Subcutaneous abdominal adipose tissue (tissue), 5 donors: ENCODE data around the gene MYRIP.

Experiments used
- H3K27ac ChIP-seq: one replicate; pipeline ENCODE4 v1.7.0; 2013; ENCODE audit warnings: low read depth, mild to moderate bottlenecking, inconsistent platforms, low read length, moderate library complexity
- H3K27me3 ChIP-seq, 5 donors: one replicate each; pipeline ENCODE4 v1.7.0; 2013; ENCODE audit warnings: low read length in 5 of 5, inconsistent platforms in 1 of 5; ENCODE audit not compliant: control insufficient read depth in 5 of 5, insufficient read depth in 4 of 5
- H3K36me3 ChIP-seq, 5 donors: one replicate each; pipeline ENCODE4 v1.7.0; 2013; ENCODE audit warnings: low read length in 5 of 5; ENCODE audit not compliant: control insufficient read depth in 5 of 5, insufficient read depth in 5 of 5
- H3K4me1 ChIP-seq, 5 donors: one replicate each; pipeline ENCODE4 v1.7.0; 2013; ENCODE audit warnings: low read length in 5 of 5, mild to moderate bottlenecking in 3 of 5, moderate library complexity in 1 of 5; ENCODE audit not compliant: control insufficient read depth in 5 of 5, insufficient read depth in 5 of 5
- H3K4me3 ChIP-seq, 5 donors: one replicate each; pipeline ENCODE4 v1.7.0; 2013; ENCODE audit warnings: low read length in 5 of 5, low read depth in 1 of 5
- H3K9ac ChIP-seq, 5 donors: one replicate each; pipeline ENCODE4 v1.7.0; 2013; ENCODE audit warnings: low read length in 5 of 5, mild to moderate bottlenecking in 4 of 5, moderate library complexity in 3 of 5
- H3K9me3 ChIP-seq, 5 donors: one replicate each; pipeline ENCODE4 v1.7.0; 2013; ENCODE audit warnings: low read length in 5 of 5; ENCODE audit not compliant: control insufficient read depth in 5 of 5
- donor health status: healthy.
- donor health status: healthy.
- donor health status: healthy.
- donor health status: healthy.
- donor health status: healthy.

Gene MYRIP

DNA sequence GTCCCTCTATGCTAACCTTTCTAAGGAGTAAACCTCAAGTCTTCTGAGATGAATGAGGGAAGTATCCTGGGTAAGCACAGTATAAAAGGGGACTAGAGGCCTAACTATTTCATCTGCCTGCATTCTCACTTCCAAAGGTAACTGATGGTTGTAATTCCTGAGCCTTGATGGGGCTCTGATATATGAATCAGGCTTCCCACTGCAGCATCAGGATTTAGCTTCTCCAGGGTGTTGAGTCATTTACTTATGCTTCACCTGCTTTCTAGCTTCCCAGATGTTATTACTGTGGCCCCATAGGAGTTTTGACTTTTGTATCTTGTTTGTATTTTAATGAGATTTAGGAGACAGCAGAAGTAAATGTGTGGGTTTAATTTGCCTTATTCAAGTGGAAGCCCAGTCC lies 292.8 kb downstream of the MYRIP start:
- Histone ChIP-seq H3K36me3 (no peaks in the 10 kb centered on the region), H3K9ac (no peak overlapping the region), H3K9me3 (peaks cover 6 to 10% (median 7%) of the 10 kb centered on the region in 5 donors), H3K4me3 (no peak overlapping the region), H3K27ac (no peak overlapping the region), H3K27me3 (no peaks in the 10 kb centered on the region), H3K4me1 (no peaks in the 10 kb centered on the region)

DNA sequence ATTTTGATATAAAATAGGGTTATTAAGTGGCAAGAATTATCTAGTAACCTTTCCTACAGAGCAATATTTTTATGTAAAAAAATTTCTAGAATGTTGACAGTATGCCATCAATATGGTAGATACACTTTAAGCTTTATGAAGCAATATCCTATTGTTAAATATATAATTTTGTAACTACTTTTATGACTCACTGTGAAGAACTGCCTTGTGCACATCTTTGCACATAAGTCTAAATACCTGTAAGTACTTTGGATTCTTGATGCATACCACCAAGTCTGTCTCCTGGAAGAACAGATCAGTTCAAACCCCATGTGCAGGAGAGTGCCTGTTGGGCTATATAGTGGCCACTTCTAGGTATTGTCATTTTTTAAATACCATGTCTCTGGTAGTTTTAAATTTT lies 294.4 kb downstream of the MYRIP start:
- H3K36me3 ChIP-seq, result no peaks in the 10 kb centered on the region
- no peaks in the 10 kb centered on the region for H3K27me3 ChIP-seq
- H3K4me3 ChIP-seq, result no peak overlapping the region
- H3K9me3 ChIP-seq, result peaks cover 6 to 10% (median 7%) of the 10 kb centered on the region in 5 donors
- H3K9ac ChIP-seq, result no peak overlapping the region
- H3K27ac ChIP-seq, result no peak overlapping the region
- no peaks in the 10 kb centered on the region for H3K4me1 ChIP-seq

DNA sequence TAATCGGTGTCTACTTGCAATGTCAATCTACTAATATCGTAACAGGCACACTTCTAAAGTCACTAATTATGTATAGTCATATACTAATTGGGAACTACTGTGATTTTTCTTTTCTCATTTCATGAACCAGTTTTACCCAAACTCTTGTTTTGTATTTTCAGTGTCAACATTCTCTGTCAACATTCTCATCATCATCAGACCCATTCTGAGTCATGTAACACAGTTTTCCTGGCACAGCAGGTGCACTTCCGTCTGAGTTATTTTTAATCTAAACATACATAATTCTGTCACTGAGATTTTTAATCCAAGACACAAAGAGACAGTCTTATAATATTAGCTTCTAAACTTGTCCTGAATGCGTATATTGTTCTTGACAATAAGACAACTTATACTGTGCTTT lies 295.0 kb downstream of the MYRIP start:
- no peaks in the 10 kb centered on the region for H3K27me3 ChIP-seq
- no peaks in the 10 kb centered on the region for H3K4me1 ChIP-seq
- no peak overlapping the region for H3K4me3 ChIP-seq
- no peaks in the 10 kb centered on the region for H3K36me3 ChIP-seq
- no peak overlapping the region for H3K9ac ChIP-seq
- no peak overlapping the region for H3K27ac ChIP-seq
- peaks cover 6 to 10% (median 7%) of the 10 kb centered on the region in 5 donors for H3K9me3 ChIP-seq

DNA sequence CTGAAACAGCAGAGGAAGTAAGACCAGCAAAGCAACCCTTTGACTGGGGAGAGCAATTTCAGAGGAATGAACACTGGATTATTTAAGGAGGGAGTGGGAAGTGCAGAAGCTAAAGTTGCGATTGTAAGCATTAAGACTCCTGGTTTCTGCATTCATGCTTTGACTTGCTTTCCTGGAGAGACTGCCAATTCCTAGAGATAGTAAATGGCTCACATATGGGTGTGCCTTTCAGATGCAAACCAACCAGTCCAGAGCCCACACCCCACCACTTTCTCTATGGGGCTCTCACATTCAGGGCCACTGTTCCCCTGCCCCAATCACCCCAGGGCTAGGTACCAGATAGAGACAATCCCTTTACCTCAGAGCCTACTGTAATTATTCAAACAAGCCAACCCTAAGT lies 299.2 kb downstream of the MYRIP start:
- Histone ChIP-seq H3K9me3 (no peaks in the 10 kb centered on the region), H3K4me3 (no peak overlapping the region), H3K4me1 (no peaks in the 10 kb centered on the region), H3K36me3 (no peaks in the 10 kb centered on the region), H3K27me3 (no peaks in the 10 kb centered on the region), H3K27ac (no peak overlapping the region), H3K9ac (no peak overlapping the region)

DNA sequence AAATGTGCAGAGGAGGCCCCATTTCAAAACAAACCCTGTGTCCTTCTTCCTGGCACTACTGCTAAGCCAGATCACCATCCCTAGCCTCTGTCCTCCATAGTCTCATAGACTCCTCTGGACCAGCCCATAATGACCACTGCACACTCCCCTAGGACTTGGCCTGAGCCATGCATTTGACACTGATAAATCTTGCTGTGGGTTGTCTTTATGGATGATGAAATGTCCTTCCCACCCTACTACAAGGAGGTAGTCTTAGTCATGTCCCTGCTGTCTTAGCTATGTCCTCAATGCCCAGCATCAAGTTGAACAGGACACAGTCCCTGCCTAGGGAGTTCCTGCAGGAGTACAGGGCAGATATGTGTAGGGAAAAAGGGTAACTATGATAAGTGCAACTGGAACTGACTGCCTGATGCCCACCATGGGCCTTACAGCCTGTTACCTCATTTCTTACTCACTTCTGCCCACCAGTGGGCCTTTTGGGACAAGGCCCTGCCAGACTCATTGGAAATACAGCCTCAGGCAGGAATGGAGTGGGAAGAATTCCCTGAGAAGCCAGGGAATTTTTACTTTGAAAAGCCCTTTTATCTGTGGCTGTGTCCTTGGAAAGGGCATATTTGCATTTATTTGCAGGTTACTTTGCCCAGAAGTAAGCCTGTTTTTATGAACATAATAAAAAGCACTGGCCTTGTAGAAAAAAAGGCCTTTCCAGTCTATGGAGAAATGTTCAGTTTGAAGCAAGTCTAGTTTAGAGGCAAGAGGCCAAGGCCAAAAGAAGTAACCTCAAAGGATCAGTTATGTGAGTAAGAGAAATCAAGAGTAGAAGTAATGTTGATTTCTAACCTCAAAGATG lies 300.5 kb downstream of the MYRIP start:
- Histone ChIP-seq H3K4me1 (peaks cover 0 to 4% (median 0%) of the 10 kb centered on the region in 5 donors), H3K36me3 (no peaks in the 10 kb centered on the region), H3K9me3 (no peaks in the 10 kb centered on the region), H3K27ac (no peak overlapping the region), H3K27me3 (no peaks in the 10 kb centered on the region), H3K9ac (no peak overlapping the region), H3K4me3 (no peak overlapping the region)

DNA sequence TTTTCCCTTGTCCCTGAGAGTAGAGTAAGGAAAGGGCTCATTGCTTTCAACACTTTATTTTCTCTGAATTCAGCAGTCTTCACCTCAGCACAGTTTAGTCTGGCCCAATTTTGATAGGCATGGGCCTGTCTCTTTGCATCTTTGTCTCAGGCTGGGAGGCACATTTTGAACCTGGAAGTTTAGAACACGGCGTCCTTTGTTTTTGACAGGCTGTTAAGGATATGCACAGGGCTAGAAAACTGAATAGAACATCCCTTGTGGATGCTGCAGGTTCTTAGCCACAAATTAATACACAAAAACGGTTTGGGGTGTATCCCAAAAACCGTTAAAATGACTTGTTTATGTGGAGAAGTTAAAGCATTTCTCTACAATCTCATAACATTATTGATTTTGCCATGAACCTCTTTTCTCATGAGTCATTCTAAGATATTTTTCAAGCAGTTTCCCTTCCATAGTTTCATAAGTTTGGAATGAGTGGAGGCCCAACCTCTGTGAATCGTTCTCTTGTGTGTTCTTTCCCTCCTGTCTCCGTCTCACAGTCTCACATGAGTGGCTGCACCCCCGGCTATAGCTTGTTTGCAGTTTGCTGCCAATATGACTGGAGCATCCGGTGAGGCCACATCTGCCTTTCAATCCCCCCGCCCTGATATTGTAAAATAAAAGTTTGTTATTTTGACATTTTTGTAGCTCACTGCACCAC lies 307.2 kb downstream of the MYRIP start:
- H3K27ac ChIP-seq, result no peak overlapping the region
- no peaks in the 10 kb centered on the region for H3K36me3 ChIP-seq
- no peaks in the 10 kb centered on the region for H3K9me3 ChIP-seq
- H3K4me3 ChIP-seq, result no peak overlapping the region
- peaks cover 0 to 4% (median 0%) of the 10 kb centered on the region in 5 donors for H3K4me1 ChIP-seq
- no peaks in the 10 kb centered on the region for H3K27me3 ChIP-seq
- H3K9ac ChIP-seq, result no peak overlapping the region

DNA sequence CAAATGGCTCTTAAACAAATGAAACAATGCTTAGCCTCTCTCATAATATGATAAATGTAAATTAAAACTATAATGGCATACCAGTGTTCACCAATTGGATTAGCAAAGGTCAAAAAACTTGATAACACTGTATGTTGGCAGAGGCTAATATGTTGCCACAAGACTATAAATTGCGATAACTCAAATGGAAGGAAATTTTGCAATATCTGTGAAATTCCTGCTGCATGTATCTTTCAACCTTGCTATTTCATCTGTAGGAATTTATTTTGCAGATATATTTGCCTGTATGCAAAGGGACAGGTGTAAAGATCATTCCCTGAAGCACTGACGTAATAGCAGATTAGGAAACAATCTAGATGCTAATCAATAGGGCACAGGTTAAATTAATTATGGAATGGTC lies 308.7 kb downstream of the MYRIP start:
- no peak overlapping the region for H3K4me3 ChIP-seq
- no peak overlapping the region for H3K9ac ChIP-seq
- no peaks in the 10 kb centered on the region for H3K27me3 ChIP-seq
- H3K27ac ChIP-seq, result no peak overlapping the region
- H3K9me3 ChIP-seq, result no peaks in the 10 kb centered on the region
- H3K4me1 ChIP-seq, result peaks cover 0 to 4% (median 0%) of the 10 kb centered on the region in 5 donors
- H3K36me3 ChIP-seq, result no peaks in the 10 kb centered on the region

DNA sequence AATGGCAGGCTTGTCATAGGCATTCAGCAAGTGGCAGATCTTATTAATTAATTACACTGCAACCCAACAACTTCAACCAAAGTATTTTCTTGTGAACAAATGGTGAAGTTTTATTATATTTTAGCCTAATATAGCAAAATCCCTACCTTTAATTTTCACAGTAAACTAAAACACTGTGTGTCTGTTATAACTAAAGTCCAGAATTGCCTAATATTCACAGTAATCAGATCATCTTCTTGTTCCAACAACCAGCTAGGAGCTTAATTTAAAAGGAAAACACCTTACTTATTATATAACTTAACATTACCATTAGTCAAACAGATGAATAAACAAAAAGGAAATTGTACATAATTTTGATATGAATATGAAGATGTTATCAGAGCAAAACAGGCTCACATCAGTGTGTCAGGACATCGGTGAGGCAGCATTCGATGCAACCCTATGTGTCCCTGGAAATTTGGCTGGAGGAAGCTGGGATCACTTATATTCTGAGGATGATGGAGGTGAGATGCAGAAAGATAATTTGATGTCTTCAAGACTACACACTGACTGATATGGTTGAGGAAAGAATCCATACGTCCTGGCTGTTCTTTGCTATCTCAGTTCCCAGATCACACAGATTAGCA lies 310.8 kb downstream of the MYRIP start:
- Histone ChIP-seq H3K4me1 (no peaks in the 10 kb centered on the region), H3K36me3 (no peaks in the 10 kb centered on the region), H3K9ac (no peak overlapping the region), H3K4me3 (no peak overlapping the region), H3K27me3 (no peaks in the 10 kb centered on the region), H3K27ac (no peak overlapping the region), H3K9me3 (no peaks in the 10 kb centered on the region)

DNA sequence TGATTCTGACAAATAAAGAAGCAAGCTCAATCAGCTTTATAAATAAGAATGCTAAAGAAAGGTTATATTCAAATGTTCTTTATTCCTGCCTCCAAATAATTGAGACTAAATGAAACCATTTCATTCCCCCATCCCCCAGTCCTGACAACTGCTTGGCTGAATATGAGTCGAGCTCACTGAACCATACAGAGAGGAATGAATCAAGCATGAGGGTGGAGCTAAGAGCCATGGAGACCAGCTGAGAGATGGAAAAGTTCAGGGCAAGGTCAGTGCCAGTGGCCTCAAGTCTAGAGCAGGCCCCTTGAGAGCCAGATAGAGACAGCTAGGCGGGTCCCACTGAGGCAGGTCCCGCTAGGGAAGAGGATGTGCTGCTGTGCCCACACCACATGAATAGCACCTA lies 311.4 kb downstream of the MYRIP start:
- H3K9ac ChIP-seq, result no peak overlapping the region
- no peaks in the 10 kb centered on the region for H3K36me3 ChIP-seq
- H3K27me3 ChIP-seq, result no peaks in the 10 kb centered on the region
- no peaks in the 10 kb centered on the region for H3K4me1 ChIP-seq
- H3K4me3 ChIP-seq, result no peak overlapping the region
- no peaks in the 10 kb centered on the region for H3K9me3 ChIP-seq
- H3K27ac ChIP-seq, result no peak overlapping the region

DNA sequence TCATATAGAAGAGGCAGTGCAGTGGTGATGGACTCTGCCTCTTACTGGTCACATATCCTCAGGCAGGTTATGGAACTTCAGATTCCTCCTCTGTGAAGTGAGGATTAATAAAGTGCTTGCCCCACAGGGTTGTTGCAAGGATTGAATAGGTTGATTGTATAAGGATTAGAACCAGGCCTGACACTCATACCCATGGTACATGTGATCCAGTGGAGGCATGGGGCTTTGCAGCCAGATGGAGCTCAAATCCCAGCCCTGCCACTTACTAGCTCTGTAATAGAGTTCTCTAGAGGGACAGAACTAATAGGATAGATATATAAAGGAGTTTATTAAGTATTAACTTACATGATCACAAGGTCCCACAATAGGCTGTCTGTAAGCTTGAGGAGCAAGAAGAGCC lies 315.5 kb downstream of the MYRIP start:
- no peak overlapping the region for H3K9ac ChIP-seq
- H3K4me3 ChIP-seq, result no peak overlapping the region
- peaks cover 0 to 2% (median 0%) of the 10 kb centered on the region in 5 donors for H3K4me1 ChIP-seq
- no peaks in the 10 kb centered on the region for H3K36me3 ChIP-seq
- no peaks in the 10 kb centered on the region for H3K9me3 ChIP-seq
- H3K27me3 ChIP-seq, result no peaks in the 10 kb centered on the region
- H3K27ac ChIP-seq, result no peak overlapping the region
